GM12878 (cell line): ENCODE data around the gene TCF7L1. TPM values are rescaled to one million over a fixed set of nuclear protein-coding genes. Genes with fewer than 3 reads are reported as not detected.

ENCODE experiments used
- CHD1 ChIP-seq: IDR thresholded peaks from 2 replicates; pipeline ENCODE4 v1.6.1; 2012; ENCODE audit warnings: low read depth, low read length, improper control_type of control experiment
- EP300 ChIP-seq, 2 experiments: fragments of 150-350 bp in 1 of 2; IDR thresholded peaks; 2 replicates each; pipeline ENCODE4 v1.6.1; 2011 to 2012; ENCODE audit warnings: low read depth in 2 of 2, low read length in 2 of 2, borderline replicate concordance in 1 of 2, improper control_type of control experiment in 1 of 2, inconsistent platforms in 1 of 2; ENCODE audit not compliant: control insufficient read depth in 1 of 2
- MEF2A ChIP-seq: IDR thresholded peaks from 2 replicates; pipeline ENCODE4 v1.6.1; 2011; ENCODE audit warnings: low read depth, mild to moderate bottlenecking, low read length, moderate library complexity; ENCODE audit not compliant: insufficient read depth
- NFYA ChIP-seq: IDR thresholded peaks from 2 replicates; pipeline ENCODE4 v1.6.1; 2011; ENCODE audit warnings: low read depth, mild to moderate bottlenecking, low read length, improper control_type of control experiment, borderline replicate concordance
- NR2C1 ChIP-seq: fragments of 450-650 bp; IDR thresholded peaks from 2 replicates; pipeline ENCODE4 v1.6.1; 2017; ENCODE audit warnings: antibody characterized with exemption, mild to moderate bottlenecking, moderate library complexity
- POLR2AphosphoS2 ChIP-seq: IDR thresholded peaks from 2 replicates; pipeline ENCODE4 v1.6.1; 2011; ENCODE audit warnings: low read depth, mild to moderate bottlenecking, low read length, improper control_type of control experiment, moderate library complexity
- SMARCA5 ChIP-seq: fragments of 450-650 bp; IDR thresholded peaks from 2 replicates; pipeline ENCODE4 v1.6.1; 2017; ENCODE audit warnings: mild to moderate bottlenecking
- TAF1 ChIP-seq: IDR thresholded peaks from 2 replicates; pipeline ENCODE4 v1.6.1; 2011; ENCODE audit warnings: mild to moderate bottlenecking, low read depth, low read length, borderline replicate concordance
- TCF3 ChIP-seq: IDR thresholded peaks from 2 replicates; pipeline ENCODE4 v1.6.1; 2012; ENCODE audit warnings: low read depth, mild to moderate bottlenecking, low read length, borderline replicate concordance; ENCODE audit not compliant: insufficient read depth
- ZBED1 ChIP-seq: IDR thresholded peaks from 2 replicates; pipeline ENCODE4 v1.6.1; 2016; ENCODE audit warnings: borderline replicate concordance
- ZNF384 ChIP-seq: IDR thresholded peaks from 2 replicates; pipeline ENCODE4 v1.6.1; 2012; ENCODE audit warnings: low read depth, mild to moderate bottlenecking, low read length, improper control_type of control experiment, borderline replicate concordance
- polyA plus RNA-seq, 11 experiments: library from polyadenylated mRNA; depleted of rRNA in 4 of 11; unstranded in 6 of 11; stranded (reverse) in 5 of 11; fragments of >200 nt; fragmentation: Nextera tagmentation in 4 of 11; fragmentation: Illumina TruSeq in 1 of 11; extraction: Ambion mirVana in 4 of 11; extraction: Trizol in 1 of 11; gene quantifications; 1 replicate in 1 of 11; 2 replicates in 10 of 11; pipeline versions ENCODE4 v1.2.1 to v1.2.3, GENCODE V29; 2011 to 2016; ENCODE audit warnings: inconsistent platforms in 2 of 11, missing spikeins in 2 of 11, low read depth in 1 of 11
- total RNA-seq, 4 experiments: library from RNA; depleted of rRNA in 3 of 4; stranded (reverse); fragments of >200 nt in 3 of 4; fragmentation: Illumina TruSeq in 1 of 4; extraction: Trizol in 1 of 4; gene quantifications; 2 replicates each; pipeline versions ENCODE4 v1.2.1 to v1.2.3, GENCODE V29; 2013 to 2021
- TF ChIP-seq, protein P1 (sequence below): IDR thresholded peaks from 2 replicates; pipeline ENCODE4 v1.6.1; 2012; ENCODE audit warnings: improper control_type of control experiment, low read depth, low read length; ENCODE audit not compliant: insufficient replicate concordance
- TF ChIP-seq, protein P2 (sequence below), 3 experiments: IDR thresholded peaks in 2 of 3; conservative IDR thresholded peaks in 1 of 3; 2 replicates each; pipeline ENCODE4 v1.5.1; 2011; ENCODE audit warnings: low read depth in 3 of 3, low read length in 3 of 3, mild to moderate bottlenecking in 3 of 3, control low read depth in 2 of 3, moderate library complexity in 2 of 3, inconsistent platforms in 1 of 3, mixed read lengths in 1 of 3; ENCODE audit not compliant: control insufficient read depth in 2 of 3, insufficient read depth in 1 of 3; ENCODE audit errors: extremely low read depth in 1 of 3

The TCF7L1 gene
- total and polyA plus RNA-seq, 10 of the 15 experiments (the other 5 are each of a cell fraction or from before 2014, with no cell fraction given), result 0.03 to 0.11 (median 0.10) TPM; not detected in 7

DNA sequence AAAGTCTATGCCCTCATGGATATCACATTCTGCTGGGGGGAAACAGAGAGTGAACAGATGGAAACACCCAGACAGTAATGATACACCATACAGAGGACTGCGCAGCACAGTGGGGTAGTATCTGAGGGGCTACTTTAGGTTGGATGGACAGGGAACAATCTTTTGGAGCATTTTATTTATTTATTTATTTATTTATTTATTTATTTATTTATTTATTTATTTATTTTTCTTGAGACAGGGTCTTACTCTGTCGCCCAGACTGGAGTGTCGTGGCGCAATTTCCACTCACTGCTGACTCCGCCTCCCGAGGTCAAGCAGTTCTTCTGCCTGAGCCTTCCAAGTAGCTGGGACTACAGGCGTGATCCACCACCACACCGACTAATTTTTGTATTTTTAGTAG, 105.4 kb downstream of the TCF7L1 start (continued):
- TF ChIP-seq, protein P1, sequence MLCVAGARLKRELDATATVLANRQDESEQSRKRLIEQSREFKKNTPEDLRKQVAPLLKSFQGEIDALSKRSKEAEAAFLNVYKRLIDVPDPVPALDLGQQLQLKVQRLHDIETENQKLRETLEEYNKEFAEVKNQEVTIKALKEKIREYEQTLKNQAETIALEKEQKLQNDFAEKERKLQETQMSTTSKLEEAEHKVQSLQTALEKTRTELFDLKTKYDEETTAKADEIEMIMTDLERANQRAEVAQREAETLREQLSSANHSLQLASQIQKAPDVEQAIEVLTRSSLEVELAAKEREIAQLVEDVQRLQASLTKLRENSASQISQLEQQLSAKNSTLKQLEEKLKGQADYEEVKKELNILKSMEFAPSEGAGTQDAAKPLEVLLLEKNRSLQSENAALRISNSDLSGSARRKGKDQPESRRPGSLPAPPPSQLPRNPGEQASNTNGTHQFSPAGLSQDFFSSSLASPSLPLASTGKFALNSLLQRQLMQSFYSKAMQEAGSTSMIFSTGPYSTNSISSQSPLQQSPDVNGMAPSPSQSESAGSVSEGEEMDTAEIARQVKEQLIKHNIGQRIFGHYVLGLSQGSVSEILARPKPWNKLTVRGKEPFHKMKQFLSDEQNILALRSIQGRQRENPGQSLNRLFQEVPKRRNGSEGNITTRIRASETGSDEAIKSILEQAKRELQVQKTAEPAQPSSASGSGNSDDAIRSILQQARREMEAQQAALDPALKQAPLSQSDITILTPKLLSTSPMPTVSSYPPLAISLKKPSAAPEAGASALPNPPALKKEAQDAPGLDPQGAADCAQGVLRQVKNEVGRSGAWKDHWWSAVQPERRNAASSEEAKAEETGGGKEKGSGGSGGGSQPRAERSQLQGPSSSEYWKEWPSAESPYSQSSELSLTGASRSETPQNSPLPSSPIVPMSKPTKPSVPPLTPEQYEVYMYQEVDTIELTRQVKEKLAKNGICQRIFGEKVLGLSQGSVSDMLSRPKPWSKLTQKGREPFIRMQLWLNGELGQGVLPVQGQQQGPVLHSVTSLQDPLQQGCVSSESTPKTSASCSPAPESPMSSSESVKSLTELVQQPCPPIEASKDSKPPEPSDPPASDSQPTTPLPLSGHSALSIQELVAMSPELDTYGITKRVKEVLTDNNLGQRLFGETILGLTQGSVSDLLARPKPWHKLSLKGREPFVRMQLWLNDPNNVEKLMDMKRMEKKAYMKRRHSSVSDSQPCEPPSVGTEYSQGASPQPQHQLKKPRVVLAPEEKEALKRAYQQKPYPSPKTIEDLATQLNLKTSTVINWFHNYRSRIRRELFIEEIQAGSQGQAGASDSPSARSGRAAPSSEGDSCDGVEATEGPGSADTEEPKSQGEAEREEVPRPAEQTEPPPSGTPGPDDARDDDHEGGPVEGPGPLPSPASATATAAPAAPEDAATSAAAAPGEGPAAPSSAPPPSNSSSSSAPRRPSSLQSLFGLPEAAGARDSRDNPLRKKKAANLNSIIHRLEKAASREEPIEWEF, result no peak
- no peak for TF ChIP-seq MEF2A
- TF ChIP-seq TCF3, result no peak
- TF ChIP-seq CHD1, result no peak
- no peak for TF ChIP-seq POLR2AphosphoS2
- no peak for TF ChIP-seq NFYA
- no peak for TF ChIP-seq EP300 (IDR thresholded peaks at IDR 0.05; ENCODE audit: borderline replicate concordance in 1 of 2, control insufficient read depth in 1 of 2, low read depth in 2 of 2, low read length in 2 of 2)
- no peak for TF ChIP-seq ZBED1
- no peak for TF ChIP-seq TAF1
- TF ChIP-seq, protein P2, sequence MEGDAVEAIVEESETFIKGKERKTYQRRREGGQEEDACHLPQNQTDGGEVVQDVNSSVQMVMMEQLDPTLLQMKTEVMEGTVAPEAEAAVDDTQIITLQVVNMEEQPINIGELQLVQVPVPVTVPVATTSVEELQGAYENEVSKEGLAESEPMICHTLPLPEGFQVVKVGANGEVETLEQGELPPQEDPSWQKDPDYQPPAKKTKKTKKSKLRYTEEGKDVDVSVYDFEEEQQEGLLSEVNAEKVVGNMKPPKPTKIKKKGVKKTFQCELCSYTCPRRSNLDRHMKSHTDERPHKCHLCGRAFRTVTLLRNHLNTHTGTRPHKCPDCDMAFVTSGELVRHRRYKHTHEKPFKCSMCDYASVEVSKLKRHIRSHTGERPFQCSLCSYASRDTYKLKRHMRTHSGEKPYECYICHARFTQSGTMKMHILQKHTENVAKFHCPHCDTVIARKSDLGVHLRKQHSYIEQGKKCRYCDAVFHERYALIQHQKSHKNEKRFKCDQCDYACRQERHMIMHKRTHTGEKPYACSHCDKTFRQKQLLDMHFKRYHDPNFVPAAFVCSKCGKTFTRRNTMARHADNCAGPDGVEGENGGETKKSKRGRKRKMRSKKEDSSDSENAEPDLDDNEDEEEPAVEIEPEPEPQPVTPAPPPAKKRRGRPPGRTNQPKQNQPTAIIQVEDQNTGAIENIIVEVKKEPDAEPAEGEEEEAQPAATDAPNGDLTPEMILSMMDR (IDR thresholded peaks at IDR 0.05 in 2 of 3, conservative IDR thresholded peaks at IDR 0.05 in 1 of 3; ENCODE audit: control insufficient read depth in 2 of 3, extremely low read depth in 1 of 3, insufficient read depth in 1 of 3, low read depth in 3 of 3, low read length in 3 of 3), result no peak
- no peak for TF ChIP-seq SMARCA5
- TF ChIP-seq NR2C1, result no peak
- no peak for TF ChIP-seq ZNF384
